Adrenal gland (tissue), 12 donors: Measurements from ENCODE around the gene MCHR2. TPM values are rescaled to one million over a fixed set of nuclear protein-coding genes. Genes with fewer than 3 reads are reported as not detected.

ENCODE experiments used
- DNase-seq, 7 donors: peaks; one replicate each; pipeline ENCODE4 v3.0.0-alpha.2; 2019 to 2020
- H3K27ac ChIP-seq, 5 donors: fragments of 200-600 bp; sonication (generic) in 4 of 5; 1 replicate in 3 of 5; 2 replicates in 2 of 5; pipeline versions ENCODE4 v1.5.1 to v1.8.0; 2016 to 2020; ENCODE audit warnings: mild to moderate bottlenecking in 1 of 5
- H3K27me3 ChIP-seq: fragments of 200-600 bp; 2 replicates; pipeline ENCODE4 v1.8.0; 2021
- H3K36me3 ChIP-seq, 2 donors: fragments of 200-600 bp; replicated peaks in 1 of 2; 1 replicate in 1 of 2; 2 replicates in 1 of 2; pipeline versions ENCODE4 v1.5.1 to v1.8.0; 2018 to 2022
- H3K4me1 ChIP-seq, 2 donors: fragments of 200-600 bp; replicated peaks in 1 of 2; 1 replicate in 1 of 2; 2 replicates in 1 of 2; pipeline versions ENCODE4 v1.5.1 to v1.8.0; 2018 to 2021
- H3K4me3 ChIP-seq, 4 donors: fragments of 200-600 bp; sonication (generic) in 3 of 4; one replicate each; pipeline ENCODE4 v1.5.1; 2016 to 2018
- H3K9me3 ChIP-seq, 3 donors: fragments of 200-600 bp; sonication (generic) in 1 of 3; replicated peaks in 1 of 3; 1 replicate in 2 of 3; 2 replicates in 1 of 3; pipeline versions ENCODE4 v1.5.1 to v1.8.0; 2016 to 2021
- POLR2A ChIP-seq, 2 donors: fragments of 450-650 bp; IDR thresholded peaks; one replicate each; pipeline ENCODE4 v1.6.1; 2017; ENCODE audit warnings: antibody characterized with exemption in 2 of 2, mild to moderate bottlenecking in 2 of 2, moderate library complexity in 1 of 2
- WGBS, 4 donors: extraction: QIAGEN DNeasy Blood & Tissue Kit in 2 of 4; methylation state at CpG; one replicate each; pipeline versions ENCODE4 v1.1.5 to v1.1.7; 2013 to 2017; 5-methylcytosine and 5-hydroxymethylcytosine counted together
- intact Hi-C, 2 donors: fragments of 100-400 bp; cut with DNase I; formaldehyde crosslinking; loops; one replicate each; pipeline versions ENCODE4 v1.14.1 to v1.15.0; 2022 to 2023
- polyA plus RNA-seq, 3 donors: library from polyadenylated mRNA; stranded (reverse); fragments of 200-250 nt in 2 of 3; fragments of 350-450 nt in 1 of 3; fragmentation: Illumina TruSeq in 1 of 3; extraction: RNeasy Lipid Tissue Mini Kit (QIAGEN cat#74804) in 1 of 3; gene quantifications; one replicate each; pipeline ENCODE4 v1.2.3, GENCODE V29; 2013 to 2014
- total RNA-seq, 9 donors: library from RNA; depleted of rRNA in 4 of 9; stranded (reverse); fragments of >200 nt in 4 of 9; fragments of 120-200 nt in 1 of 9; fragmentation: NEBNext Ultra II Directional in 1 of 9; extraction: Animal tissue kit (Norgen Biotek cat#: 25700) in 1 of 9; gene quantifications; one replicate each; pipeline versions ENCODE4 v1.1.0 to v1.2.4, GENCODE V29; 2013 to 2023
- TF ChIP-seq, protein P1 (sequence below), 6 experiments: fragments of 450-650 bp in 4 of 6; fragments of 200-600 bp in 2 of 6; sonication (generic) in 1 of 6; IDR thresholded peaks; 1 replicate in 5 of 6; 2 replicates in 1 of 6; pipeline versions ENCODE4 v1.5.1 to v1.8.0; 2016 to 2021; ENCODE audit warnings: antibody characterized with exemption in 6 of 6, mild to moderate bottlenecking in 2 of 6, moderate library complexity in 1 of 6
- donor health status: healthy with polysubstance abuse.
- donor health status: Bipolar disorder and iron deficiency.
- donor health status: DM: yes; HTN: yes; CAD: no.
- donor health status: DM: no; HTN: no; CAD: no.
- donor health status: DM: no; HTN: no; CAD: no.
- donor health status: DM: yes; HTN: yes; CAD: no.

Gene MCHR2
- total and polyA plus RNA-seq, 12 donors: 0.14 TPM; not detected in 11

DNA sequence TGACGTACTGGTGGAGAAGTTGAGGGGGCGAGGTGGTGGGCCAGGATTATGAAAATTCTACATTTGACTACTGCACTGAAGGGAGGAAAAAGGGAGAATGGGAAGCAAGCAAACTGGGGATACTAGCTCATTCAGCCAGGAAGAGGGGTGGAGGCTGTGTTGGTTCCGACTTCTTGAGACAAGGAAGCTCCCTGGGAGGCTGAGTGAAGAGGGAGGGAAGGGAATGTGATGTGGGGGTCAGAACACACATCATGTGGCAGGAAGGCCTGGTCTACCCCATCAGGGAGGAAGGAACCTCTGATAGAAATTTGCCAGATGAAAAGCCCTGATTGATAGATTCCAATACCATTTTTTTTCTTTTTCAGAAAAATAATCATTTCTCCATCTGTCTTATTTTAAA lies 28.8 kb upstream of the MCHR2 start:
- no peak overlapping the region for H3K4me3 ChIP-seq
- no peak for DNase-seq
- 70 to 84% (median 78%) methylated on average over 3 of the region's 3 CpGs for WGBS, 4 donors
- TF ChIP-seq, protein P1, sequence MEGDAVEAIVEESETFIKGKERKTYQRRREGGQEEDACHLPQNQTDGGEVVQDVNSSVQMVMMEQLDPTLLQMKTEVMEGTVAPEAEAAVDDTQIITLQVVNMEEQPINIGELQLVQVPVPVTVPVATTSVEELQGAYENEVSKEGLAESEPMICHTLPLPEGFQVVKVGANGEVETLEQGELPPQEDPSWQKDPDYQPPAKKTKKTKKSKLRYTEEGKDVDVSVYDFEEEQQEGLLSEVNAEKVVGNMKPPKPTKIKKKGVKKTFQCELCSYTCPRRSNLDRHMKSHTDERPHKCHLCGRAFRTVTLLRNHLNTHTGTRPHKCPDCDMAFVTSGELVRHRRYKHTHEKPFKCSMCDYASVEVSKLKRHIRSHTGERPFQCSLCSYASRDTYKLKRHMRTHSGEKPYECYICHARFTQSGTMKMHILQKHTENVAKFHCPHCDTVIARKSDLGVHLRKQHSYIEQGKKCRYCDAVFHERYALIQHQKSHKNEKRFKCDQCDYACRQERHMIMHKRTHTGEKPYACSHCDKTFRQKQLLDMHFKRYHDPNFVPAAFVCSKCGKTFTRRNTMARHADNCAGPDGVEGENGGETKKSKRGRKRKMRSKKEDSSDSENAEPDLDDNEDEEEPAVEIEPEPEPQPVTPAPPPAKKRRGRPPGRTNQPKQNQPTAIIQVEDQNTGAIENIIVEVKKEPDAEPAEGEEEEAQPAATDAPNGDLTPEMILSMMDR (IDR thresholded peaks at IDR 0.05): no peak
- no peak for TF ChIP-seq POLR2A (IDR thresholded peaks at IDR 0.05)
- no peaks in the 10 kb centered on the region for H3K9me3 ChIP-seq
- no peaks in the 10 kb centered on the region for H3K4me1 ChIP-seq
- no peak overlapping the region for H3K27ac ChIP-seq
- H3K27me3 ChIP-seq: no peaks in the 10 kb centered on the region
- intact Hi-C loops: no loop called here
- H3K36me3 ChIP-seq: no peaks in the 10 kb centered on the region

DNA sequence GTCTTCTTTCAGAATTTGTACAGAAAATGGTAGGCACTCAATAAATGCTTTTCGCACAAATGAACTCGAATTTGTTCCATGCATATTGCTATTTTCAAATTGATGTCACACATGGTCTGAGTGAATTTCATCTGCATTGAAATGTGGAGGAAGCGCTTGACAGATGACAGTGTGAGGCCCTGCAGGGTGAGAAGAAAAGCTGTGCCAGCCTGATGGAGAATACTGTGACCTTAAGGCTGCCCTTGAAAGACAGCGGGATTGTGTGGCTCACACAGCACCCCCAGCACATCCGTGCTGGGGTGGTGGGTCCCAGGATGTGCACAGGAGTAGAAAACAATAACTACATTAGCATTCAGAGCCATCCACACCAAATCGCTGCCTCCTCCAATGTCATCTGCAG lies 14.8 kb upstream of the MCHR2 start:
- Histone ChIP-seq H3K9me3 (no peaks in the 10 kb centered on the region), H3K4me3 (no peak overlapping the region), H3K4me1 (no peaks in the 10 kb centered on the region), H3K27me3 (no peaks in the 10 kb centered on the region), H3K27ac (no peak overlapping the region), H3K36me3 (no peaks in the 10 kb centered on the region)
- 62 to 74% (median 67%) methylated on average over 4 to 6 of the region's 6 CpGs for WGBS, 4 donors
- no peak for TF ChIP-seq POLR2A (IDR thresholded peaks at IDR 0.05)
- TF ChIP-seq, protein P1 (IDR thresholded peaks at IDR 0.05): no peak
- intact Hi-C loops: no loop called here
- no peak for DNase-seq

DNA sequence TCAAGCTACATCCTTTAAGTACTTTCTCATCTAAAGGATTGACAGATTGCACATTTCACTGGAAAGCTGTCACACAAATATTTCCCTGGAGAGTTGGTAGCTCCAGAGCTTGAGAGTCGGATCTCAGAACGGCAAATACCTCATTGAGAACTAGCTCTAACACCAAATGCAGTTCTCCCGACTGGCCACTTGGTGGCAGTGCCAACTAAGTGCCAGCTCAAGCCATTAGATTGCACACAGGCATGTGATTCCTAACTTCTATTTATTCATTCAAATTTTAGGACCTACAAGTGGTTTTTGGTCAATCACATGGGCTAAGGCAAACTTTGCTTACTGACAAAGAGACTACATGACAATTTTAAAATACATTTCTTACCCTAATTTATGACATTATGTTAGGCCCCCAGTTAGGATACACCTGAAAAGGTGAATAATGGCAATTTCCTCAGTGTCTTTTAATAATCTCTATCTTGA lies 7.9 kb upstream of the MCHR2 start:
- peak; percentile 37 to 74 (median 53) for DNase-seq
- no peaks in the 10 kb centered on the region for H3K9me3 ChIP-seq
- 0% methylated on average over 3 of the region's 3 CpGs for WGBS, 4 donors
- TF ChIP-seq, protein P1 (IDR thresholded peaks at IDR 0.05): peak; percentile 68 to 90 (median 74)
- no peak for TF ChIP-seq POLR2A (IDR thresholded peaks at IDR 0.05)
- no peak overlapping the region for H3K4me3 ChIP-seq
- no peaks in the 10 kb centered on the region for H3K36me3 ChIP-seq
- intact Hi-C loops: no loop called here
- no peaks in the 10 kb centered on the region for H3K27me3 ChIP-seq
- no peaks in the 10 kb centered on the region for H3K4me1 ChIP-seq
- H3K27ac ChIP-seq: no peak overlapping the region

DNA sequence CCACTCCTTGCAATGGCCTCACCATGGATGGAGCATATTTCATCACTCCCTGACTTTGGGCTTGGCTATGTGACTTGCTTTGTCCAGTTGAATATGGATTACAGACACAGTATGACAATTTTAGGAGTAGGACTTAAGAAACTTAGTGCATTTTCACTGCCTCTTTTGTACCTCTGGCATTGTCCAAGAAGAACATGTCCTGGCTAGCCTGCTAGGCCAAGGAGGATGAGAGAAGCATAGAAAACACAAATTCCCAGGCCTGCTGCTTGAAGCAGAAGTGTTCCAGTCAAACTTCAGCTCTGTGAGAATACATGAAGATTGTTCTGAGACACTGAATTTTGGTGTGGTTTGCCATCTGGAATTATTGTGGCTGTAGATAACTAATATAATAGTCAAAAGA lies 3.1 kb upstream of the MCHR2 start:
- no peaks in the 10 kb centered on the region for H3K9me3 ChIP-seq
- H3K4me1 ChIP-seq: no peaks in the 10 kb centered on the region
- H3K4me3 ChIP-seq: no peak overlapping the region
- intact Hi-C loops: no loop called here
- no peak overlapping the region for H3K27ac ChIP-seq
- no peak for TF ChIP-seq POLR2A (IDR thresholded peaks at IDR 0.05)
- TF ChIP-seq, protein P1 (IDR thresholded peaks at IDR 0.05): no peak
- H3K27me3 ChIP-seq: peaks cover 22% of the 10 kb centered on the region
- no peak for DNase-seq
- H3K36me3 ChIP-seq: no peaks in the 10 kb centered on the region
